GM18499 (cell line): Measurements from ENCODE around the gene SESTD1.
"Not testable (repeated sequence)": the region's sequence is repeated elsewhere in the genome, so short reads cannot be mapped to it uniquely, and the experiment has no call there.

Experiments
- ATAC-seq: cut with Tn5 transposase; IDR thresholded peaks from one replicate; pipeline ENCODE4 v1.9.1; 2021; ENCODE audit warnings: moderate number of reproducible peaks; ENCODE audit not compliant: insufficient read depth, unreplicated experiment

The SESTD1 gene

DNA sequence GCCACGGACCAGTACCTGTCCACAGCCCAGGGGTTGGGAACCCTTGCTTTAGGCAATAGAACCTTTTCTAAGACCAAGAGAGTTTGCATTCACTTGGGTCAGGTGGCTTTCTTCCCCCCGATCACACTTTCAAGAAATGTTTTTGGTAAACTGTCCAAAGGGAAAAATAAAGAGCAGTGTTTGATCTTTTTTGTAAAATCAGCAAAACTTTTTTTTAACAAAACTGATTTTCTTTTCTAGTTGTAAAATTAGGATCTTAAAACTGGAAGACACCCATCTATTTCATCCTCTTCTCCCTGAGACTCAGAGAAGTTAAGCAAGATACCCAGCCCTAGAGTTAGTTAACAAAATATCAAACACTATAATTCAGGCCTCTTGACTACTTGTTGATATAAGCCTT is 6.1 kb upstream of the SESTD1 start:
- no peak for ATAC-seq

DNA sequence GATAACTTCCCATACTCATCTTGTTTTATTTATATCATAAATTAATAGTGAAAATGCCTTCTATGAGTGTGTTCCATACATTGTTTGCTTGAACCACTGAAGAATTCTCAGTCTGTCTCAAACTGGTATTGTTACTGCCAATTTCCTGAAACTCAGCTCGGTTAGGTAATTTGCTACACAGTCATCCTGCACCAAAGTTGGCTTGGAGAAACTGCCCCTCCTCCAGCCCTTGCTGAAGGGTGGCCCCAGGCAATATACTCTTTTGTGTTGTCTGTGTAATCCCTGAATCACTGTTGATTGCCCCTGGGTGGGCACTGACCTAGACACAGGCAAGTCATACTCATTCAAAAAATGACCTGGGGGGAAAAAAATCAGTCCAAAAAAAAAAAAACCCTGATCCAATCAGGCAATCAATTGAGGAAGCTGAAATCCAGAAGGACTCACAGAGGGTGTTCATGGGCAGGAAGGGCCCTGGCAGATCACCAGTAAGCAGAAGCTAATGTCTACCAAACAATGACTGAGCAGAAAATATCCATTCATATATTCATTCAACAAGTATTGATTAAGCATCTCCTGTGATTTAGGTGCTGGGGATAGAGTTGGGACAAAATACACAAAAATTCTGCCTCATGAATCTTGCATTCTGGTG is 3.8 kb upstream of the SESTD1 start:
- ATAC-seq: peak; percentile 48

DNA sequence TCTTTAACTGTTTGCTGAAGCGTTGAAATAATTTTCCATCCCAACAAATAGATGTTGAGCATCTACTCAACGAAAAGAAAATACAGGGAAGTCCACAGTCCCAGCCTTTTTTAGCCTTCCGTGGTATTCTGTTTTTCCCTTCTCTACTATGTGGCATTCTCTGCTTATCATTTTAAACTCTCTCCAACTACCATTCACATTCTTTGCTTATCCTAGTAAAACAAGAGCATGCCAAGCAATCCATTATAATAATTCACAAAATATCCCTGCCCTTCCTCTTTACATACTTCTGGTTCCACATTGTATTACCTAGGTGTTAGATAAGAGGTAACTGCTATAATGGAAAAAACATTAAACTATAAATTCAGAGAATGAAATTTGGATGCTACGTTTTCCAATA is 1.6 kb upstream of the SESTD1 start:
- no peak for ATAC-seq

DNA sequence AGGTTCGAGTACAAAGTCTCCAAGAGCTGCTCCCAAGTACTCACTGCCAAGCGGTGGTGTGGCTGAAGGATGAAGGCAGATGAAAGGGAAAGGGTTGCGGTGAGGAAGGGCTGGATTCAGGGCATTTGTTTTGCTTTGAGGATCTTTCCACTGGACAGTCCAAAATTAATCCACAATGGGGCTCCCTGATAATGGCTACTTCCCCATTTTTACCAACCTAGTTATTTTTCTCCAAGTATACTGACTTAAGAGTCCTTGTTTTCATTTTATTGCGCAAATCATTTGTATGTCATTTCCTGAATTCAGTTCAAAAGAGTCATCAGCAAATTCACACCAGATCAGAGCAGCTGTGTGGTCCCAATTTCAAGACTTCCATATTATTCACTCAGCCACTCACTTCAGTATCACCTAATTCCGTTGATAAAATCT is 464 bp upstream of the SESTD1 start:
- ATAC-seq: no peak

DNA sequence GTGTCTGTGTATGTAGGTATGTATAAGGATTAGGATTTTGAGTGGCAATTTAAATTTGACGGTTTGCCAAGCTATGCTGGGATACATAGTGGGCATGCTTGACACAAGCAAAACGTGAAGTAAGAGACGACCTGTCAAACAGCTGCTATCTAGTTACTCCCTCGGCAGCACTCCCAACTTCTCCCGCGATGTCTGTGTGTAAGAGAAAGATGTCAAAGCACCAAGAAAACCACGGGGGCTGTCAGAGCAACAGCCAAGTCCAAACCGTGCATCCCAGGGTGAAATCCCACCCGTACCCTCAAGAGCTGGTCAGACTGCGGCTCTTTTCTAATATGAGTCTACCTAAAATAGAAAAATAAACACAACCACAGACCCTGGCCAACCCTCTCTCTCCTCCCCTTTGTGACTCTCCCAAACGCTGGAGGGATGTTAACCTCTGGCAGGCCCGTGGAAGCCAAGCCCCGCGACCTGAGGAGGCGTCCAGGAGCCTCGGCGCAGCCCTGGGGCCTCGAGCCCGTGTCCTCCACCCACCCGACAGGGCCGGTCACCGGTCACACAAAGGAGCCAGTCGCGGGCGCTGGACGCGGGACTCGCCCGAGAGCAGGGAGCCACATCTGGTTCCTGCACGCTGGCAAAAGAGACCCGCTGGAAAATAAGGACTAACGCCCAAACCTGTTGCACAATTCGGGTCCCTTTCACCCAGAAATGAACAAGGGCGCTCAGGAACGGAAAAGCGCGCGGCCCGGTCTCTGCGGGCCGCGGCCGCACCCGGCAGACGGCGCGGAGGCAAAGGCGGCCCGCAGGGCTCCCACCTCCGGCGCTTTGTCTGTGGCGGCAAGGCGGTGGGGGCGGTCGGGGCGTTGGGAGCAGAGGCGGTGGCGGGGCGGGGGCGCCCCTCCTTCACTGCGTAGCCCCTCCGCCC is 925 bp downstream of the SESTD1 start:
- ATAC-seq: no peak

DNA sequence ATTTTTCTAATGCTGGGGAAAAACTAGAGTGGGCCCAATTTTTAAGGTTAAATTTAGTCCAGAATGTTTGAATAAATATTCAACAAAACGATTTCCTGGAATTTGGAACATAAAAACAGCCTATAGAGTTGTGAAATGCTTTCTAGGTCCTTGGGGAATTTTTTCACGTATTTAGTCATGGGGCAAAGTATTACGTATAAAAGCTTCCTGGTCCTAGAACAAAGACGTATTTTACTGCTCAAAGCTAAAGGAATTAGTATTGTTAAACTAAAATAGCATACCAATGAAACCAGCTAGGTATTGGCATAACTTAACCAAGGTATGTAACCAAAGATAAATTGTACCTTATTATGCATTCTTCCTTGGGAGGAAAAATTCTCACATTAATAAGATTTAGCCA is 1.6 kb downstream of the SESTD1 start:
- no peak for ATAC-seq

DNA sequence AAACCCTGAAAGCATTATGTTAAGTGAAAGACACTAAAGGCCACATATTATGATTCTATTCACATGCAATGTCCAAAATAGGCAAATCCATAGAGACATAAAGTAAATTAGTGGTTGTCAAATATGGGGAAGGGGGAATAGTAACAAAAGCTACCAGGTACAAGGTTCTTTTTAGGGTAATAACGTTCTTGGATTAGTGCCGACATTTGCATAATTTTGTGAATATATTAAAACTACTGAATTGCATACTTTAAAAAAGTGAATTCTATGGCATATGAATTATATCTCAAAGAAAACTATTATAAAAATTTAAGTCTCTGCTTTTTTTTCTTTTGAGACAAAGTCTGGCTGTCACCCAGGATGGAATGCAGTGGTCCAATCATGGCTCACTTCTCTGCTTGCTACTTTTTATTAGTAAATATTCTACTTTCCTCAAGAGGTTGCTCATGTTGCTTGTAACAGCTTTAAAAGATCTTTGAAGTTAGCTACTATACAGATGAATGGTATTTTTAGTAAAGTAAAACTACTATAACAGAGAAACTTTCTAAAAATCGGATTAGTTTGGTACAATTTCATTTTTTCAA is 2.5 kb downstream of the SESTD1 start:
- no peak for ATAC-seq

DNA sequence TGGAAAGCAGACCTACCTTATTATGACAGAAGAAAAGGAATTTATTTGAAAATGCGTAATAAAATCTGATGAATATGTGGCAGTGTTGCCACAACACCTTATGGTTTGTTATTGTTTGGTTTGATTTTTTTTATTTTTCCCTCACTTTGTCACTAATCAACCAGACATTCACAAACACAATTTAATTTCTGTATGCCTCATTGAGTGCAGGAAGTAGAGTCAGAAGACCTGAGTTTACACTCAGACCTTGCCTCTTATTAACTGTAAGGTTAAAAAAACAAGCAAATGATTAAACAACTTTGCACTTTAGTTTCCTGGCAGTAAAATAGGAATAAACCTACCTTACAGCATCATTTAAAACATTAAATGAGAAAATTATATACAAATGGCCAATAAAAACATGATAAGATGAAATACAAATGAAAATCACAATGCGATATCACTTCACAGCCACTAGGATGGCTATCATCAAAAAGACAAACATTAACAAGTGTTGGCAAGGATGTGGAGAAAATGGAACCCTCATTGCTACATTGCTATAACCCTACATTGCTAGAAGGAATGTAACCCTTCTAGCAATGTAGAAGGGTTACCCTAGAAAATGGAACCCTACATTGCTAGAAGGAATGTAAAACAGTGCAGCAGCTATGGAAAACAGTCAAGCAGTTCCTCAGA is 3.3 kb downstream of the SESTD1 start:
- no peak for ATAC-seq

DNA sequence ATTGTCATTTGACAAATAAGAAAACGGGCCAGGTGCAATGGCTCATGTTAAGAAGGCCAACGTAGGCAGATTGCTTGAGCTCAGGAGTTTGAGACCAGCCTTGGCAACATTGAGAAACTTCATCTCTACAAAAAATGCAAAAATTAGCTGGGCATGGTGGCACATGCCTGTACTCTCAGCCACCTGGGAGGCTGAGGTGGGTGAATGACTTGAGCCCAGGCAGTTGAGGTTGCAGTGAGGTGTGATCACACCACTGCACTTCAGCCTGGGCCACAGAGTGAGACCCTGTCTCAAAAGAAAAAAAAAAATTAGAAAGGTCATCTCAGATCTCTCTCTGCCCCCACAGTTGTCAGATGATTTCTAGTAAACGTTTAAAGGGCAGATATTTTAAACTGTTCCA is 4.4 kb downstream of the SESTD1 start:
- ATAC-seq: no peak

DNA sequence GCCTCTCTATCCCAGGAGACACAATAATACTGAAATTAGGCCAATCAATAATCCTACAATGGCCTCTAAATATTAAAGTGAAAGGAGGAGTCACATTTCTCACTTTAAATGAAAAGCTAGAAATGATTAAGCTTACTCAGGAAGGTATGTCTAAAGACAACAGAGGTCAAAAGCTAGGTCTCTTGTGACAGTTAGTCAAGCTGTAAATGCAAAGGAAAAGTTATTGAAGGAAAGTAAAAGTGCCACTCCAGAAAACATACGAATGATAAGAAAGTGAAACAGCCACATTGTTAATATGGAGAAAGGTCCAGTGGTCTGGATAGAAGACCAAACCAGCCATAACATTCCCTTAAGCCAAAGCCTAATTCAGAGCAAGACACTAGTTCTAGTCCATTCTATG is 9.5 kb downstream of the SESTD1 start:
- ATAC-seq: no peak

DNA sequence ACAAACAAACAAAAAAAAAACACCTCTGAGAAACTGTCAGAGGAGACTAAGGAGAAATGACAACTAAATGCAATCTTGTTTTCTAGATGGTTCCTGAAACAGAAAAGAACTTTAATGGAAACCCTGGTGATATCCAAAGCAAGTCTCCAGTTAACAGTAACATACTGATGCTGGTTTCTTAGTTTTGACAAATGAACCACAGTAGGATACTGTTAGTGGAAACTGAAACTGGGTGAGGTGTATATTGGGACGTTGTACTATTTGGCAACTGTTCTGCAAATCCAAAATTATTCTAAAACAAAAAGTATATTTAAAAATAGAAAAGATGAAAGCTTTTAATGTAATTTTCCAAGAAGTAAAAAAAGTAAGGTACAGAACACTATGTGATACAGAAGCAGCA is 11.4 kb downstream of the SESTD1 start:
- ATAC-seq: peak; percentile 54

DNA sequence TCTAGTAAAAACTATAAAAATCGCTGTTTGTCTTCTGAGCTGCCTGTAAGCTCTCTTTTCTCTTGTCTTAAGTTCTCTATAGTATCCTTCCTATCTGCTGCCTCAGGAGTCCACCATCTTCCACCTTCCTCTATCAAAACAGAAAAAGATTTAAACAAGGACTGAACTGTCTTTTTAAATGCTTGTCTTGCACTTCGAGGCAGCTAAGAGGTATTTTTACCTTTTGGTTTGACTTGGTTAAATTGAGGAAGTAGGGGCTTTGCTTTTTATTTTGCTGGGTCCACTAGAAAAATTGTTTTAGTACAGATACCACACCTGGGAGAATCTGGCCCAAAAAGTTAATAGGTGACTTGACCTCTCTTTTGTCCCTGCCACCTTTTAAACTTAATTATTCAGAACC is 12.2 kb downstream of the SESTD1 start:
- no peak for ATAC-seq

DNA sequence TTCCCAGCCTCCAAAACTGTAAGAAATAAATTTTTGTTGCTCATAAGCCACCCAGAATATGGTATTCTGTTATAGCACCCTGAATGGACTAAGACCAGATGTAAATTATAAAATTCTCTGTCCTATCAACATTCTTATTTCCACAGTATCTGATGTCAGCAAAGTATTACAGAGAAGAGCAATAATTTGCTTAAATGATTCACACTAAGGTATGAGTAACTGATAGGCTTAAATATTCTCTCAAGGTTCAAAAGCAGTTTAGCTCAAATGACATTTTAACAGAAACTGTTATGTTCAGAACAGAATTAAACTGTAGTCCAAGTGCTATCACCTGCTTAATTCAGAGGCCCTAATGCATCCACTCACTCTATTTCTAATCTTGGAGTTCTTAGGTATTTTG is 12.8 kb downstream of the SESTD1 start:
- no peak for ATAC-seq

DNA sequence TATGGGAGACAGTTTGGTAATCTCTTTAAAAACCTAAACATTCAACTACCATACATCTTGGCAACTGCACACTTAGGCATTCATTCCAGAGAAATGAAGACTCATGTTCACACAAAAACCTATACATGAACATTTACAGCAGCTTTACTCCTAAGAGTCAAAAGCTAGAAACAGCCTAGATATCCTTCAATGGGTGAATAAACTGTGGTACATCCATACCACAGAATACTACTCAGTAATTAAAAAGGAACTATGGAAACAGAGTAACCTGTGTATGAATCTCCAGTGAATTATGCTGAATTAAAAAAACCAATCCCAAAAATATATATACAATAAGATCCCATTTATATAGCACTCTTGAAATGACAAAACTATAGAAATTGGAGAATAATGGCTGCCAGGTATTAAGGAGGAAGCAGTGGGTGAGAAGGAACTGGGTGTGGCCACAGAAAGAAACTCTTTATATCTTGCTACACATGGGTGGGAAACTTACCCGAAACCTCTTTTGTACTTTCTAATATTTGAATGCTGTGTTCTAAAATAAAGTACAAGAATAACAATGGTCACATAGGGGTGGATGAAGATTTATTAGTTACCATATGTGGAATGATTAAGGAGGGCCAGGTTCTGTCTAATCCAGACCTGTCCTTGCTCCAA is 13.7 kb downstream of the SESTD1 start:
- ATAC-seq: no peak

DNA sequence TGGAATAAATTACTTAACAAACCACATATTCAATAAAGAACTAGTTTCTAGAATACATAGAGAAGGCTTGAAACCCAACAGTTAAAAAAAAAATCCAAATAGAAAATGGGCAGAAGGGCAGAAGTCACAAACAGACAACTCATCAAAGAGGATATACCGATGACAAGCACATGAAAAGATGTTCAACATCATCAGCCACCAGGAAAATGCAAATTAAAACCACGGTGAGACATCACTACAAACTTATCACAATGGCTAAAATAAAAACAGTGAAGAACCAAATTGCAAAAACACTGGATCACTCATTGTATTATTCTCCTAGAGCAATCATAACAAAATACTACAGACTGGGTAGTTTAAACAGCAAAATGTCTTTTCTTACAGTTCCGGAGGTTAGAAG is 14.5 kb downstream of the SESTD1 start:
- ATAC-seq: no peak

DNA sequence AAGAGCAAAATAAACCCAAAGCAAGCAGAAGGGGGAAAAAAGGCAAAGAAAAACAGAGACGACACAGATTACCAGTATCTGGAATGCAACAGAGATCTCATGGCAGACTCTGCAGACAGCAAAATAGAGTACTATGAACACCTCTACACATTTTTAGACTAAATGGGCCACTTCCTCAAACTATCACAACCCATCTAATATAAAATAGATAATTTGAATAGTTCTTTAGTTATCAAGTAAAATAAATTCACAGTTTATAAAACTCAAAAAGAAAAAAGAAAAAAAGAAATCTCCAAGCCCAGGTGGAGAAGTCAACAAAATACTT is 16.6 kb downstream of the SESTD1 start:
- ATAC-seq: peak; percentile 29

DNA sequence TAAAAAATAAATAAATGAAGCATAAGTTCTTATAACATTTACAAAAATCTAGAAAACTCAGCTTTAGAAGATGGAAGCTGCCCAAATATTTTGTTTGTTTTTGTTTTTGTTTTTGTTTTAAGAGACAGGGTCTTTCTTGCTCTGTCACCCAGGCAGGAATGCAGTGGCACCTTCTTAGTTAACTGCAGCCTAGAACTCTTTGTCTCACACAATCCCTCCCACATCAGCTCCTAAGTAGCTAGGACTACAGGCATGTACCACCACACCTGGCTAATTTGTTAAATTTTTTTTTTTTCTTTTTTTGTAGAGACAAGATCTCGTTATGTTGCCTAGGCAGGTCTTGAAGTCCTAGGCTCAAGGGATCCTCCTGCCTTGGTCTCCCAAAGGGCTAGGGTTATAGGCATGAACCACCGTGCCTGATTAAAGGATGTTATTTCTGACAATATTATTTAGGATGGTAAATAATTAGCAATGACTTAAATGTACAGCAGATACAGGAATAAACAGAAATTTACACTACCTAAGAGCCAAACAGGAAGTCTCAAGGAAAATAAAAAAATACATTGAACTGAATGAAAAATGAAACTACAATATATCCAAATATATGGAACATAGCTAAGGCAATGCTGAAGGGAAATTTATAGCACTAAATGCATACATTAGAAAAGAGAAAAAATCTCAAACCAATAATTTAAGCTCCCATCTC is 17.2 kb downstream of the SESTD1 start:
- peak; percentile 51 for ATAC-seq

DNA sequence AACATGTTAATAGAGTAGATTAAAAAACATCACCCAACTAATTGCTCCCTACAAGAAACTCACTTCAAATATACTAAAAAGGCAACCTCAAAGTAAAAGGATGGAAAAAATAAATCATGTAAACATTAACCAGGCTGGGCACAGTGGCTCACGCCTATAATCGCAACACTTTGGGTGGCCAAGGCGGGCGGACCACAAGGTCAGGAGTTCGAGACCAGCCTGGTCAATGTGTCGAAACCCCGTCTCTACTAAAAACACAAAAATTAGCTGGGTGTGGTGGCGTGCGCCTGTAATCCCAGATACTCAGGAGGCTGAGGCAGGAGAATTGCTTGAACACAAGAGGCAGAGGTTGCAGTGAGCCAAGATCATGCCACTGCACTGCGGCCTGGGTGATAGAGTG is 18.8 kb downstream of the SESTD1 start:
- not testable (repeated sequence) for ATAC-seq

DNA sequence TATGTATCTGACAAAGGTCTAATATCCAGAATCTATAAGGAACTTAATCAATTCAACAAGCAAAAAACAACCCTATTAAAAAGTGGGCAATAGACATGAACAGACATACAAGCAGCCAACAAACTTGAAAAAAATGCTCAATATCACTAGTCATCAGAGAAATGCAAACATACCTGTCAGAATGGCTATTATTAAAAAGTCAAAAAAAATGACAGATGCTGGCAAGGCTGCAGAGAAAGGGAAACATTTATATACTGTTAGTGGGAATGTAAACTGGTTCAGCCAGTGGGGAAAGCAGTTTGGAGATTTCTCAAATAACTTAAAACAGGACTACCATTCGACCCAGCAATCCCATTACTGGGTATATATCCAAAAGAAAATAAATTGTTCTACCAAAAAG is 21.6 kb downstream of the SESTD1 start:
- no peak for ATAC-seq
